ENCODE results near the gene SLC10A6.
"Not testable (repeated sequence)": the region's sequence is repeated elsewhere in the genome, so short reads cannot be mapped to it uniquely, and the experiment has no call there.

The SLC10A6 gene

DNA sequence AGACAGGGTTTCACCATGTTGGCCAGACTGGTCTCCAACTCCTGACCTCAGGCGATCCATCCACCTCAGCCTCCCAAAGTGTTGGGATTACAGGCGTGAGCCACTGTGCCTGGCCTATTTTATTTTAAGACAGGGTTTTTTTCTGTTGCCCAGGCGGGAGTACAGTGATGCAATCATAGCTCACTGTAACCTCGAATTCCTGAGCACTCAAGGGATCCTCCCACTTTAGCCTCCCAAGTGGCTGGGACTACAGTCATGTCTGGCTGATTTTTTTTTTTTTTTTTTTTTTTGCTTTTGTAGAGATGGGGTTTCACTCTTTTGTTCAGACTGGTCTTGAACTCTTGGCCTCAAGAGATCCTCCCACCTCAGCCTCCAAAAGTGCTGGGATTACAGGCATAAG is 26.3 kb upstream of the SLC10A6 start:
- not testable (repeated sequence) for H3K27ac Mint-ChIP-seq; H3K4me1 Mint-ChIP-seq (ENCODE audit: low read depth); H3K36me3 Mint-ChIP-seq (ENCODE audit: low read depth); H3K27me3 Mint-ChIP-seq (ENCODE audit: low read depth); H3K4me3 Mint-ChIP-seq; DNase-seq (ENCODE audit: low spot score); H3K9me3 Mint-ChIP-seq

DNA sequence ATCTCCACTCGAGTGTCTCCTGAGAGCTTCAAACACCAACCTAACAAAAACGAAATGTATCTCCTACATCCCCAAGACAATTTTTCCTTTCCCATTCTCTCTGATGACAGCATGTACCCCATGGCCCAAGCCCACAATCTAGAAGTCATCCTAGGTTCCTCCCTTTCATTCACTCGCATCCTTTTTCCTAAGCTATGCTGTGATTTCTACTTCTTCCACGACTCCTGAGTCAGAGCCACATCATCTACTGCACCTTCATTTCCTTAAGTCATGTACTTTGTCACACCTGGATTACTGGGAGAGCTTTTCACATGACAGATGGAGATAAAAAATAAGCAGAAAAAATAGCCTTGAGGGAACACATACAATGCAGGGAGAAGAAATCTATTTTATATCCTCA is 23.0 kb upstream of the SLC10A6 start:
- H3K36me3 Mint-ChIP-seq (ENCODE audit: low read depth): no peaks in the 10 kb centered on the region
- H3K27ac Mint-ChIP-seq: no peak overlapping the region
- H3K4me3 Mint-ChIP-seq: no peak overlapping the region
- H3K4me1 Mint-ChIP-seq (ENCODE audit: low read depth): no peaks in the 10 kb centered on the region
- no peak for DNase-seq (ENCODE audit: low spot score)
- peaks cover 2% of the 10 kb centered on the region for H3K27me3 Mint-ChIP-seq (ENCODE audit: low read depth)
- no peaks in the 10 kb centered on the region for H3K9me3 Mint-ChIP-seq

DNA sequence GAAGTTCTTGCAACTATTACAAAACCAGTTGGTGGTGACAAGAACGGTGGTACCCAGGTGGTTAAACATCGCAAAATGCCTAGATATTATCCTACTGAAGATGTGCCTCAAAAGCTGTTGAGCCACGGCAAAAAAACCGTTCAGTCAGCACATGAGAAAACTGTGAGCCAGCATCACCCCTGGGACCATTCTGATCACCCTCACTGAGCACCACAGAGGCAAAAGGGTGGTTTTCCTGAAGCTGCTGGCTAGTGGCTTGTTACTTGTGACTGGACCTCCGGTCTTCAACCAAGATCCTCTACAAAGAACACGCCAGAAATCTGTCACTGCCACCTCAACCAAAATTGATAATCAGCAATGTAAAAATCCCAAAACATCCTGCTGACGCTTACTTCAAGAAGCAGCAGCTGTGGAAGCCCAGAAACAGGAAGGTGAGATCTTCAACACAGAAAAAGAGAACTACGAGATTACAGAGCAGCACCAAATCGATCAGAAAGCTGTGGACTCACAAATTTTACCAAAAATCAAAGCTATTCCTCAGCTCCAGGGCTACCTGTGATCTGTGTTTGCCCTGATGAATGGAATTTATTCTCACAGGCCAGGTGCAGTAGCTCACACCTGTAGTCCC is 21.4 kb upstream of the SLC10A6 start:
- no peaks in the 10 kb centered on the region for H3K4me1 Mint-ChIP-seq (ENCODE audit: low read depth)
- H3K36me3 Mint-ChIP-seq (ENCODE audit: low read depth): no peaks in the 10 kb centered on the region
- H3K9me3 Mint-ChIP-seq: no peaks in the 10 kb centered on the region
- peaks cover 2% of the 10 kb centered on the region for H3K27me3 Mint-ChIP-seq (ENCODE audit: low read depth)
- H3K4me3 Mint-ChIP-seq: no peak overlapping the region
- H3K27ac Mint-ChIP-seq: no peak overlapping the region
- DNase-seq (ENCODE audit: low spot score): no peak

DNA sequence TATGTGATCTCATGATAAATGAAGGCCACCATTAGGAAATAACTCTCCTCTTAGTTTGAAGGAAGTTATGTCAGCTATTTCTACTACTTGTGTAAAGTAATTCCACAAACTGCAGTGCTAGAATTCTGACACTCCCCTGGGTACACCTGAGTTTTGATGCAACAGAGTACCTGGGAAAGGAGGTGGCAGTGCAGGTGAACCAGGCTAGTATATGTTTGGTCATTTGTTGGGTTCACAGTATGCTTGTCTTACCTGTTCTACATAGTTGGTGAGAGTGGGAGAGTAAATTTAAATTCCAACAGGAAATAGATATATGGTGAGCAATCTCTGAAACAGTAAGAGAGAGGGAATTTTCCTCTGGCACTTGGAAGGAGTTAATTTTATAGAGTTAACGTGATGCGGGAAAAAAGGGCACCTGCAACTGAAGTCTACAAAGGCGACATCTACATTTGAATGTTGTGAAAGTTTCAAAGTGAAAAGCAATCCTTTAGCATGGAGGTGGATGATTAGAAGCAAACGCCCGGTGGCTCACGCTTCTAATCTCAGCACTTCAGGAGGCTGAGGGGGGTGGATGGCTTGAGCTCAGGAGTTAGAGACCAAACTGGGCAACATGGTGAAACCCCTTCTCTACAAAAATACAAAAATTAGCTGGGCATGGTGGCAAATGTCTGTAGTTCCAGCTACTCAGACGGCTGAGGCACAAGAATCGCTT is 8.3 kb upstream of the SLC10A6 start:
- DNase-seq (ENCODE audit: low spot score): no peak
- Mint-ChIP-seq H3K27me3 (ENCODE audit: low read depth) (no peaks in the 10 kb centered on the region), H3K4me3 (no peak overlapping the region), H3K9me3 (no peaks in the 10 kb centered on the region), H3K36me3 (ENCODE audit: low read depth) (no peaks in the 10 kb centered on the region), H3K27ac (no peak overlapping the region), H3K4me1 (ENCODE audit: low read depth) (no peaks in the 10 kb centered on the region)

DNA sequence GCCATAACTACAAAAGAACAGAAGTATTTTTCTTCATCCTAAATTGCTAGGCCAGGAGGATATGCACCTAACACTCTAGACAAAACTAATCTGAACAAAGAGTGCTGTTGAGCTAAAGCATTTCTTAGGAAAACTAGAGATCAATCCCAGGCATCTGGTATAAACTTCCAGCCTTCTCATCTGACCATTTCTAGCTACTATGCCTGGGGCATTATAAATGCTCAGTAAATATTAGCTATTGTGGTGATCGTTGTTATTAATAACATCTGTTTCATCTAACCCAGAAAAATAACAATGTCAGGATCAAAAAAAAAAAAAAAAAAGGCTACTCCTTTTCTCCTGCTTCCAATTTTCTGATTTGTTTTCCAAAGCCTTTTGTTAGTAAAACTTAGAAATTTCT is 7.7 kb upstream of the SLC10A6 start:
- Mint-ChIP-seq H3K27ac (no peak overlapping the region), H3K36me3 (ENCODE audit: low read depth) (no peaks in the 10 kb centered on the region), H3K27me3 (ENCODE audit: low read depth) (no peaks in the 10 kb centered on the region), H3K4me3 (no peak overlapping the region), H3K9me3 (no peaks in the 10 kb centered on the region), H3K4me1 (ENCODE audit: low read depth) (no peaks in the 10 kb centered on the region)
- no peak for DNase-seq (ENCODE audit: low spot score)

DNA sequence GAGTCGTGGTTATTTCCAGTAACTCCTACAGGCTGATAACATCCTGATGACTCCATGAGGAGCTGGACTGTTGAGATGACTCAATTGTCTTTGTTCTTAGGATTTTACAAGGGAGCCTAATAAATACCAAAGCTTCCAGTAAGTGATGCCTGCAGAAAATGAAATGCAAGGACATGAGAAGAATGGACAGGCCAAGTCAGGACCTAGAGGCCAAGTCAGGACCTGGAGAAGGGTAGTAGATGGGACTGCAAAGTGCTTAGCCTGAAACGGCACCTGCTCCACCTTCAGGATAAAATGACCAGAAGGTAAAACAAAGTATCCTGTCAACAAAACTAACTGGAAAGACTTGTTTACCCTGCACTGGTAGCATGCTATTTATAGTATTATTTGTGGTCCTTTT is 6.4 kb upstream of the SLC10A6 start:
- no peaks in the 10 kb centered on the region for H3K4me1 Mint-ChIP-seq (ENCODE audit: low read depth)
- DNase-seq (ENCODE audit: low spot score): no peak
- H3K27ac Mint-ChIP-seq: no peak overlapping the region

DNA sequence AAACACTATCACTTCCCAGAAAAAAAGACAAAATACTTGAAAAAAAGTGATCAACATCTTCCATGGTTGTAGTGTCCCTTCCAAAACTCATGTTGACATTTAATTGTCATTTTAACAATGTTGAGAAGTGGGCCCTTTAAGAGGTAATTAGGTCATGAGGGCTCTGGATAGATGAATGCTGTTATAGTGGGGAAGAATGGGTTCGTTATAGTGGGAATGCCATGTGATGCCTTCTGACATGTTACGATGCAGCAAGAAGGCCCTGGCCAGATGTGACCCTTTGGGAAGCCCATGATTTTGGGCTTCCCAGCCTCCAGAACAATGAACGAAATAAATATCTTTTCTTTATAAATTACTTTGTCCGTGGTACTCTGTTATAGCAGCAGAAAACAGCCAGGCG is 4.0 kb upstream of the SLC10A6 start:
- no peaks in the 10 kb centered on the region for H3K4me1 Mint-ChIP-seq (ENCODE audit: low read depth)
- no peaks in the 10 kb centered on the region for H3K36me3 Mint-ChIP-seq (ENCODE audit: low read depth)
- no peaks in the 10 kb centered on the region for H3K9me3 Mint-ChIP-seq
- DNase-seq (ENCODE audit: low spot score): no peak
- H3K4me3 Mint-ChIP-seq: no peak overlapping the region
- H3K27me3 Mint-ChIP-seq (ENCODE audit: low read depth): no peaks in the 10 kb centered on the region
- no peak overlapping the region for H3K27ac Mint-ChIP-seq

More for the DNA sequence above, 6.4 kb upstream of the SLC10A6 start:
- H3K27me3 Mint-ChIP-seq (ENCODE audit: low read depth): no peaks in the 10 kb centered on the region
- H3K9me3 Mint-ChIP-seq: no peaks in the 10 kb centered on the region
- H3K4me3 Mint-ChIP-seq: no peak overlapping the region
- H3K36me3 Mint-ChIP-seq (ENCODE audit: low read depth): no peaks in the 10 kb centered on the region

DNA sequence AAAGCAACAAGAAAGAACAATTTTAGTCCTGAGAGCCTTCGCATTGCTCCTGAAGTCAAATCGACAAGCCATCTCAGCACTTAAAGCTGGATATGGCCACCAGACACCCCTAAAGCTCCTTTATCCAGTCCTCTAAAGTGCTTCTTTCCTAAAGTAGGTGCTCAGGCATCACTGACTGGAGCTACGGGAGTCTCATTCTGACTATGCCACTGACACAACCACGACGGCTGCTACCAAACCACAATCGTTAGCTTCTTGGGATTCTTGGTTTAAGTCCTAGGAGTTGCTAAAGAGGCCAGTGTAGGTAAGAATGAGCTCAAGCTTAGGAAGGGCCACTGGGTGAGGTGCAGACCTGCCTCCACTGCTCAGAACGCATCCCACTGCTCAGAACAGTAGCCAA is 1.0 kb downstream of the SLC10A6 start:
- Mint-ChIP-seq H3K4me3 (no peak overlapping the region), H3K9me3 (no peaks in the 10 kb centered on the region), H3K4me1 (ENCODE audit: low read depth) (no peaks in the 10 kb centered on the region), H3K27ac (no peak overlapping the region), H3K27me3 (ENCODE audit: low read depth) (peaks cover 1% of the 10 kb centered on the region), H3K36me3 (ENCODE audit: low read depth) (no peaks in the 10 kb centered on the region)
- no peak for DNase-seq (ENCODE audit: low spot score)

DNA sequence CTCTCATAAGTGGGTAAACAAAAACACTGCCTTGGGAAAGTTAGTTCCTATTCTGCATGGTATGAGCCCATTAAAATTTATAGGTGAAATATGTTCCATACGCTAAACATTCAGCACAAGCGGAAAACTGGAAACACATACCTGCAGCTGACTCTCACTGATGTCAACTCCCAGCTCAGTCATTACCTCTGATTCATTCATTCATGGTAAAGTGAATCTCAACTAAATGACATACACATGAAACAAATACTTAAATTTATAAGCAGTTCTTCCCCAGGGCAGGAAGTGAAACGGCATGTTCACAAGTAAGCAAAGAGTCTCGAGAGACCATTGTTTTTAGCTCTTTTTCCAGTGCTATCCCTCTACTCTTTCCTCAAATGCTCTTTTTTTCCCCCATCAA is 1.6 kb downstream of the SLC10A6 start:
- no peak for DNase-seq (ENCODE audit: low spot score)
- H3K4me1 Mint-ChIP-seq (ENCODE audit: low read depth): no peaks in the 10 kb centered on the region
- no peak overlapping the region for H3K27ac Mint-ChIP-seq
- H3K9me3 Mint-ChIP-seq: no peaks in the 10 kb centered on the region
- peaks cover 1% of the 10 kb centered on the region for H3K27me3 Mint-ChIP-seq (ENCODE audit: low read depth)
- H3K4me3 Mint-ChIP-seq: no peak overlapping the region
- no peaks in the 10 kb centered on the region for H3K36me3 Mint-ChIP-seq (ENCODE audit: low read depth)

DNA sequence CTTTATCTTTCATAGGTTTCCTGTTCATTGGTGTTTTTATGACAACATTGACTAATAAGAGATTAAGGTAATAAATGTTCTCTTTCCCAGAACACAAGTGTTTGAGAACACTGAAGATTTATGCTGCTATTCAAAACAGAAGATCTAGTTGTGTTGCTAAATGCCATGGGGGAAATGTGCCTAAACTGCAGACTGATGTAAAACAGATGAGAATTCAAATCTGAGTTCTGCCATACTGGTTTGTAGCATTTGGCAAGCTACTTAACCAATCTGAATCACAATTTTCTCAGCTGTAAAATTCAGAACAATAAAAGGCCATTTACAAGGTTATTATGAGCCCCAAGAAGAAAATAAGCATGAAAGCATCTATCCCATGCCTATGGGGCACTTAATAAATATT is 2.3 kb downstream of the SLC10A6 start:
- H3K36me3 Mint-ChIP-seq (ENCODE audit: low read depth): no peaks in the 10 kb centered on the region
- H3K9me3 Mint-ChIP-seq: no peaks in the 10 kb centered on the region
- no peak overlapping the region for H3K4me3 Mint-ChIP-seq
- peaks cover 1% of the 10 kb centered on the region for H3K27me3 Mint-ChIP-seq (ENCODE audit: low read depth)
- H3K27ac Mint-ChIP-seq: no peak overlapping the region
- DNase-seq (ENCODE audit: low spot score): no peak
- no peaks in the 10 kb centered on the region for H3K4me1 Mint-ChIP-seq (ENCODE audit: low read depth)

DNA sequence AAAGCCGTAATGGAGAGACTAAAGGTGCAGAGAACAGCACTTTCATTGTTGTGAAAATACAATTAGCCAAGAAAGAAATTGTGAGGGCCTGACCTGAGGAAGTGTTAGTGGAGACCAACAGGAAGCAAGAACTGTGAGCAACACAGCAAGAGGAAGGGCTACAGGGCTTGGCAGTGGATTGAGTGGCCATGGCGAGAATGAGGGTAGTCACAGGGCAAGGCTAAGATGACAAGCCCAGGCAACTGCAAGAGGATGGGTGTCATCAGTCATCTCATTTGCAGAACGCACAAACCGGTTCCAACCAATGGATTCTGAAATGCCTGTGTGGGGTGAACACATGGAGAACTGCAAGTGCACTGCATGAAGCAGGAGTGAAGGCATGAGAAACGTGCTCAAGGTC is 3.6 kb downstream of the SLC10A6 start:
- Mint-ChIP-seq H3K4me1 (ENCODE audit: low read depth) (no peaks in the 10 kb centered on the region), H3K9me3 (no peaks in the 10 kb centered on the region), H3K27ac (no peak overlapping the region), H3K4me3 (no peak overlapping the region), H3K27me3 (ENCODE audit: low read depth) (peaks cover 5% of the 10 kb centered on the region), H3K36me3 (ENCODE audit: low read depth) (no peaks in the 10 kb centered on the region)
- DNase-seq (ENCODE audit: low spot score): no peak

DNA sequence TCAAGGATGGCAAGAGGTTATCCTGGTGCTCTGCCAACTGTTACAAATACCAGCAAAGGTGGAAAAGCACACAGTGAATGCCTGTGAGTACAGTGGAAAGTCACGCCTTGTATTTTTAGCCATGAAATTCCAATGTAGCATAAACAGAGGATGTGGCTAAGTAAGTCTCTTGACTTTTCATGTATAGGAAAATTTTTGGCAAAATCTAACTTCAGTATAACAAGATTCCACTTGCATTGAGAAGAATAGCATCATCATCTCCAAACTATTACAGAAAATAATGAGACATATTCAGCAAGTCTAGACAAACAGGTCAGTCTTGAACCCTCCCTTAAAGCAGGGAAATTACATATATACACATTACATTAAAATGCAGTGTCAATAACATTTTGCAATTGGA is 7.9 kb downstream of the SLC10A6 start:
- no peaks in the 10 kb centered on the region for H3K36me3 Mint-ChIP-seq (ENCODE audit: low read depth)
- H3K27me3 Mint-ChIP-seq (ENCODE audit: low read depth): peaks cover 7% of the 10 kb centered on the region
- H3K4me3 Mint-ChIP-seq: no peak overlapping the region
- no peak for DNase-seq (ENCODE audit: low spot score)
- H3K9me3 Mint-ChIP-seq: no peaks in the 10 kb centered on the region
- no peaks in the 10 kb centered on the region for H3K4me1 Mint-ChIP-seq (ENCODE audit: low read depth)
- no peak overlapping the region for H3K27ac Mint-ChIP-seq

DNA sequence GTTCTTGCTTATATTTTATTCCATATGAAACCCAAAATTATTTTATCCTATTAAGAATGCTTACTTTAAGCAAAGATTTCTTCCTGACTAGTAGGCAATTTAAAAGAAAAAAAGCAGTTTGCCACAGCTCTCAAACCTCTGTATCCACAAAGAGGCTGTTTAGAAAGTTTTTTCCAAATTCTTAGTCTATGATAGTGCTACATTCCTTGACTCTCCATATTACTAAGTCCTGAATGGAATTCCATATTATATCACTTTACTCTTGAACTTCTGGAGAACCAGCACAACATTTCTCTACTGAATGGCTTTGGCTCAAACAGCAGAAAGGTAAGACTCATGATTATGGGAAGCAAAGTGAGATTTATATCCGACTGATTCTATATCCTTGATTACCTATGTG is 8.3 kb downstream of the SLC10A6 start:
- Mint-ChIP-seq H3K4me3 (no peak overlapping the region), H3K27me3 (ENCODE audit: low read depth) (peaks cover 7% of the 10 kb centered on the region), H3K27ac (no peak overlapping the region), H3K9me3 (no peaks in the 10 kb centered on the region), H3K36me3 (ENCODE audit: low read depth) (no peaks in the 10 kb centered on the region), H3K4me1 (ENCODE audit: low read depth) (no peaks in the 10 kb centered on the region)
- no peak for DNase-seq (ENCODE audit: low spot score)

DNA sequence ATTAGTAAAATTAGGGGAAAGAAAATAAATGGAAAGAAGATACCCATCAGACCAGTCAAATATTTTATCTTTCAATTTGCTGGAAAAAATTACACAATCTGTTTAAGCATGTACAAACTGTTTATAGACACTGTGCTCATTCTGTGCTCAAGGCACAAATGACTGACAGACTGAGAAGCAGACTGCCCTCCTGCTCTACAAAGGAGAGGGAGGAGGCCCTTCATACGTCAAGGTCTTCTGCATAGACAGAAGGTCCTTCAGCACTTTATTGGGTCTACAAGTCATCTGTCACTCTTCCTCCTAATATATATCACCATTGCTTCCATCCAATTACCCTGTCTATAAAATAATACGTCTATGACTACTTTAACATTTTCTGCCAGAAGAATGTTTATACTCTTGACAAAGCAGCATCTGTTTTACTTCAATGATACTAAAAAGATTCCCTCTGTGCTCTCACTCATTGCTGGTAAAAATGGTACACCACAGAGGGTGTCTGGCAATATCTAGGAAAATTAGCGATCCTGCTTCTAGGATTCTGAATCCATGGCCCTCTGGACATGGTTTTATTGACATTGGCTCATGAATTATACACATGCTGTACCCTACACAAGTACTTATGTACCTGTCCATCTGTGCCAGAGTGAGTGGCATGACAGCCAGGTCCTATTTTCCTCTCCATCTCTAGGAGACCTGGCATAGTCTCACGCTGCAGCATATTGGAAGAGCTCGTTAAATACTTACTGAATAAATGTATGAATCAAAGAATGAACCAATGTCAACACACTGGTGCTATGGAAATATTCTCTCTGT is 11.3 kb downstream of the SLC10A6 start:
- H3K4me3 Mint-ChIP-seq: no peak overlapping the region
- no peaks in the 10 kb centered on the region for H3K36me3 Mint-ChIP-seq (ENCODE audit: low read depth)
- peaks cover 6% of the 10 kb centered on the region for H3K27me3 Mint-ChIP-seq (ENCODE audit: low read depth)
- no peak for DNase-seq (ENCODE audit: low spot score)
- no peaks in the 10 kb centered on the region for H3K4me1 Mint-ChIP-seq (ENCODE audit: low read depth)
- H3K9me3 Mint-ChIP-seq: no peaks in the 10 kb centered on the region
- no peak overlapping the region for H3K27ac Mint-ChIP-seq
